Spleen (tissue), 11 donors: ENCODE measurements around the gene PDIA5. TPM values are rescaled to one million over a fixed set of nuclear protein-coding genes. Genes with fewer than 3 reads are reported as not detected.

Experiments used
- DNase-seq: peaks from one replicate; pipeline ENCODE4 v3.0.0-alpha.2; 2020
- H3K27ac ChIP-seq, 8 donors: fragments of 200-600 bp; sonication (generic) in 7 of 8; 1 replicate in 4 of 8; 2 replicates in 4 of 8; pipeline versions ENCODE4 v1.5.0 to v1.8.0; 2016 to 2021; ENCODE audit warnings: inconsistent platforms in 4 of 8, mild to moderate bottlenecking in 4 of 8, moderate library complexity in 1 of 8
- H3K27me3 ChIP-seq, 7 donors: fragments of 200-600 bp; sonication (generic) in 6 of 7; replicated peaks in 1 of 7; 1 replicate in 4 of 7; 2 replicates in 3 of 7; pipeline versions ENCODE4 v1.5.0 to v1.8.0; 2016 to 2021; ENCODE audit warnings: inconsistent platforms in 3 of 7, mild to moderate bottlenecking in 1 of 7
- H3K36me3 ChIP-seq, 6 donors: fragments of 200-600 bp; sonication (generic) in 5 of 6; 1 replicate in 4 of 6; 2 replicates in 2 of 6; pipeline versions ENCODE4 v1.5.0 to v1.8.0; 2016 to 2021; ENCODE audit warnings: inconsistent platforms in 2 of 6
- H3K4me1 ChIP-seq, 6 donors: fragments of 200-600 bp; sonication (generic) in 5 of 6; 1 replicate in 3 of 6; 2 replicates in 3 of 6; pipeline versions ENCODE4 v1.5.0 to v1.8.0; 2016 to 2021; ENCODE audit warnings: inconsistent platforms in 3 of 6
- H3K4me3 ChIP-seq, 8 donors: fragments of 200-600 bp; sonication (generic) in 7 of 8; 1 replicate in 4 of 8; 2 replicates in 4 of 8; pipeline versions ENCODE4 v1.5.0 to v1.8.0; 2016 to 2021; ENCODE audit warnings: inconsistent platforms in 4 of 8, mild to moderate bottlenecking in 4 of 8, moderate library complexity in 2 of 8
- H3K9me3 ChIP-seq, 8 donors: fragments of 200-600 bp; sonication (generic) in 7 of 8; 1 replicate in 4 of 8; 2 replicates in 4 of 8; pipeline versions ENCODE4 v1.5.0 to v1.8.0; 2016 to 2021; ENCODE audit warnings: inconsistent platforms in 4 of 8
- CTCF ChIP-seq, 11 experiments: fragments of 200-600 bp in 7 of 11; fragments of 450-650 bp in 4 of 11; sonication (generic) in 4 of 11; IDR thresholded peaks in 8 of 11; conservative IDR thresholded peaks in 3 of 11; 1 replicate in 7 of 11; 2 replicates in 4 of 11; pipeline versions ENCODE4 v1.4.0 to v1.8.0; 2016 to 2021; ENCODE audit warnings: antibody characterized with exemption in 11 of 11, inconsistent platforms in 4 of 11, mild to moderate bottlenecking in 1 of 11
- POLR2A ChIP-seq, 3 donors: fragments of 450-650 bp; IDR thresholded peaks; one replicate each; pipeline ENCODE4 v1.5.1; 2017; ENCODE audit warnings: antibody characterized with exemption in 3 of 3, mild to moderate bottlenecking in 1 of 3
- POLR2AphosphoS5 ChIP-seq, 3 donors: sonication (generic); formaldehyde crosslinking; IDR thresholded peaks; one replicate each; pipeline ENCODE4 v1.5.1; 2017; ENCODE audit warnings: antibody characterized with exemption in 3 of 3
- WGBS, 5 donors: extraction: QIAGEN DNeasy Blood & Tissue Kit in 3 of 5; methylation state at CpG; one replicate each; pipeline versions ENCODE4 v1.1.5 to v1.1.7; 2013 to 2018; 5-methylcytosine and 5-hydroxymethylcytosine counted together
- intact Hi-C: fragments of 100-400 bp; cut with DNase I; formaldehyde crosslinking; loops from one replicate; pipeline ENCODE4 v1.15.0; 2023; ENCODE audit warnings: low total_unique reads
- polyA plus RNA-seq, 3 donors: library from polyadenylated mRNA; stranded (reverse); fragments of 200-250 nt; gene quantifications; one replicate each; pipeline ENCODE4 v1.2.1, GENCODE V29; 2013
- total RNA-seq, 7 donors: library from RNA; depleted of rRNA in 3 of 7; stranded (reverse); fragments of >200 nt in 3 of 7; fragmentation: NEBNext Ultra II Directional in 4 of 7; extraction: Animal tissue kit (Norgen Biotek cat#: 25700) in 4 of 7; gene quantifications; one replicate each; pipeline versions ENCODE4 v1.1.0 to v1.2.1, GENCODE V29; 2016 to 2021
- donor health status: healthy with polysubstance abuse.
- donor health status: DM: no; HTN: no; CAD: no; lungs with moderate emphysema.
- donor health status: DM: no; HTN: no; CAD: no.
- donor health status: Bipolar disorder and iron deficiency.
- donor health status: healthy.
- donor health status: DM: no; HTN: no; CAD: no.
- donor health status: DM: yes; HTN: yes; CAD: no.

Gene PDIA5
- total and polyA plus RNA-seq, 10 donors = 5.8 to 30.2 (median 19.7) TPM

GRCh38 chr3:123168605-123169004 is 101.8 kb downstream of the PDIA5 start:
- no peak for TF ChIP-seq POLR2A (IDR thresholded peaks at IDR 0.05)
- no peak for TF ChIP-seq POLR2AphosphoS5 (IDR thresholded peaks at IDR 0.05)
- TF ChIP-seq CTCF (IDR thresholded peaks at IDR 0.05 in 8 of 11, conservative IDR thresholded peaks at IDR 0.05 in 3 of 11) = no peak
- WGBS, 5 donors = 89 to 94% (median 91%) methylated on average over 2 of the region's 2 CpGs
- intact Hi-C loops = no loop called here
- Histone ChIP-seq H3K9me3 (peaks cover 0 to 12% (median 0%) of the 10 kb centered on the region in 8 donors), H3K4me3 (no peak overlapping the region), H3K36me3 (peaks cover 0 to 37% (median 14%) of the 10 kb centered on the region in 6 donors), H3K4me1 (no peaks in the 10 kb centered on the region), H3K27me3 (no peaks in the 10 kb centered on the region), H3K27ac (no peak overlapping the region)
- DNase-seq = no peak

DNA sequence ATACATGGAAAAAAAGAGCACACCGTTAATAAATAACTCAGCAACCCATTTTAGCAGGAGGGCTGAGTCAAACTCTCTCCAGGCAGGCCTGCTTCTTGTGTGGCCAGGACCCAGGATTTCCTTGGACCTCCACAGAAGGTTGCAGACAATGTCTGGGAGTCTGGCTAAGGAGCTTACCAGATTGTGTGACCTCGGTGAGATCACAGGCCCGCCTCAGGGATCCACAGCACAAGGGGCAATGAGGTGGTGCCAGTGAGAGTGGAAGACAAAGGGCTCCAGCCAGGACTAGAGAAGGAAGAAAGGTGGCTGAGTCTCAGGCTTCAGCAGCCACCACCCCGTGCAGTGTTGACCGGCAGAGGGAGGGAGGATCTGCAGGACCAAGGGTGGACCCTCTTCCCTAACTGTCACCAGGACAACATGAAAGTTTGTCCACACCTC is 102.7 kb downstream of the PDIA5 start:
- 85 to 96% (median 87%) methylated on average over 5 of the region's 5 CpGs for WGBS, 5 donors

GRCh38 chr3:123169930-123170329 is 103.1 kb downstream of the PDIA5 start:
- peaks cover 0 to 10% (median 0%) of the 10 kb centered on the region in 8 donors for H3K9me3 ChIP-seq
- TF ChIP-seq POLR2A (IDR thresholded peaks at IDR 0.05) (no peak), POLR2AphosphoS5 (IDR thresholded peaks at IDR 0.05) (no peak), CTCF (IDR thresholded peaks at IDR 0.05 in 8 of 11, conservative IDR thresholded peaks at IDR 0.05 in 3 of 11) (no peak)
- peaks cover 0 to 24% (median 4%) of the 10 kb centered on the region in 6 donors for H3K36me3 ChIP-seq
- no peak for DNase-seq
- H3K27me3 ChIP-seq = no peaks in the 10 kb centered on the region
- H3K27ac ChIP-seq = no peak overlapping the region
- H3K4me3 ChIP-seq = no peak overlapping the region
- H3K4me1 ChIP-seq = no peaks in the 10 kb centered on the region
- 46 to 83% (median 48%) methylated on average over 2 of the region's 2 CpGs for WGBS, 5 donors
- intact Hi-C loops = no loop called here

More for the DNA sequence above, 102.7 kb downstream of the PDIA5 start:
- H3K27me3 ChIP-seq = no peaks in the 10 kb centered on the region
- H3K27ac ChIP-seq = no peak overlapping the region
- DNase-seq = no peak
- H3K4me1 ChIP-seq = no peaks in the 10 kb centered on the region
- TF ChIP-seq CTCF (IDR thresholded peaks at IDR 0.05 in 8 of 11, conservative IDR thresholded peaks at IDR 0.05 in 3 of 11) = no peak
- no peak for TF ChIP-seq POLR2A (IDR thresholded peaks at IDR 0.05)
- TF ChIP-seq POLR2AphosphoS5 (IDR thresholded peaks at IDR 0.05) = no peak
- intact Hi-C loops = no loop called here
- no peak overlapping the region for H3K4me3 ChIP-seq
- H3K9me3 ChIP-seq = peaks cover 0 to 12% (median 0%) of the 10 kb centered on the region in 8 donors
- peaks cover 0 to 28% (median 8%) of the 10 kb centered on the region in 6 donors for H3K36me3 ChIP-seq

DNA sequence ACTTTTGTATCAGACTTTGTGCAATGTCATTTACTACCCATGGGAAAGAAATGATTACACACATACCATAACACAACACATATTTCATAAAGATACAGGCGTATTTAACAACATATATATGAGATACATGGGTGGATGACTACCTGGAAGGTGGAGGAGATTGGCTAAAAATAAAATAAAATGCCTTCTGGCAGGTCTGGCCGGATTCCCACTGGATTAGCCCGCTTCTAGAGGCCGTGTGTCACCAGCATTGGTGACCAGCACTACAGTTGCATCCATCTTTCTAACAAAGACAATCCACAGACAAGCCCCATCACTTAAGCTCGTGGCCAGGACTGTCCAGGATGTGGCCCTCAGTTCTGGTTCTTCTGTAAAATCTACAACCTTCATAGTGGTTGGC is 114.0 kb downstream of the PDIA5 start:
- no peak for TF ChIP-seq POLR2A (IDR thresholded peaks at IDR 0.05)
- TF ChIP-seq CTCF (IDR thresholded peaks at IDR 0.05 in 8 of 11, conservative IDR thresholded peaks at IDR 0.05 in 3 of 11) = no peak
- TF ChIP-seq POLR2AphosphoS5 (IDR thresholded peaks at IDR 0.05) = no peak
- intact Hi-C loops = no loop called here
- 86 to 97% (median 95%) methylated on average over 5 of the region's 5 CpGs for WGBS, 5 donors
- Histone ChIP-seq H3K27ac (no peak overlapping the region), H3K27me3 (no peaks in the 10 kb centered on the region), H3K9me3 (peaks cover 0 to 17% (median 12%) of the 10 kb centered on the region in 8 donors), H3K36me3 (no peaks in the 10 kb centered on the region), H3K4me1 (no peaks in the 10 kb centered on the region), H3K4me3 (no peak overlapping the region)
- no peak for DNase-seq
